Type B pancreatic cell (in vitro differentiated cells): ENCODE data around the gene ACSS2. TPM values are rescaled to one million over a fixed set of nuclear protein-coding genes. Genes with fewer than 3 reads are reported as not detected.
"Not testable (repeated sequence)": the region's sequence is repeated elsewhere in the genome, so short reads cannot be mapped to it uniquely, and the experiment has no call there.

ENCODE experiments used
- DNase-seq: peaks from one replicate; pipeline ENCODE4 v3.0.0; 2021; ENCODE audit warnings: mixed read lengths; ENCODE audit not compliant: unreplicated experiment; ENCODE audit errors: extremely low spot score
- H3K27ac Mint-ChIP-seq: 2 replicates; pipeline ENCODE4 v1.8.0; 2021; ENCODE audit warnings: mild to moderate bottlenecking, mixed read lengths
- H3K27me3 Mint-ChIP-seq: 2 replicates; pipeline ENCODE4 v1.8.0; 2021; ENCODE audit warnings: mixed read lengths
- H3K36me3 Mint-ChIP-seq: 2 replicates; pipeline ENCODE4 v1.8.0; 2021; ENCODE audit warnings: mixed read lengths
- H3K4me1 Mint-ChIP-seq: one replicate; pipeline ENCODE4 v1.8.0; 2021; ENCODE audit warnings: mixed read lengths; ENCODE audit not compliant: unreplicated experiment
- H3K4me3 Mint-ChIP-seq: 2 replicates; pipeline ENCODE4 v1.8.0; 2021; ENCODE audit warnings: mild to moderate bottlenecking, mixed read lengths
- H3K9me3 Mint-ChIP-seq: 2 replicates; pipeline ENCODE4 v1.8.0; 2021; ENCODE audit warnings: mixed read lengths
- CTCF ChIP-seq: fragments of 200-600 bp; sonication (generic); conservative IDR thresholded peaks from 2 replicates; pipeline ENCODE4 v1.5.0; 2021; ENCODE audit warnings: antibody characterized with exemption, mild to moderate bottlenecking
- total RNA-seq: library from RNA; stranded (reverse); gene quantifications from 2 replicates; pipeline ENCODE4 v1.2.1, GENCODE V29; 2021; ENCODE audit warnings: low replicate concordance

Gene ACSS2
- total RNA-seq, 1 donor from 2014 or later = 59.2 TPM

GRCh38 chr20:34875642-34876405, 588 bp upstream of the ACSS2 start:
- Mint-ChIP-seq H3K9me3 (no peaks in the 10 kb centered on the region), H3K36me3 (peaks cover 11% of the 10 kb centered on the region), H3K4me1 (peaks cover 57% of the 10 kb centered on the region), H3K27me3 (peaks cover 3% of the 10 kb centered on the region), H3K4me3 (peak overlapping the region; percentile 98), H3K27ac (peak overlapping the region; percentile 96)
- DNase-seq = peak; percentile 100
- peak; percentile 23 for TF ChIP-seq CTCF

GRCh38 chr20:34880215-34880850, 3.9 kb downstream of the ACSS2 start:
- no peak for TF ChIP-seq CTCF
- Mint-ChIP-seq H3K9me3 (no peaks in the 10 kb centered on the region), H3K27me3 (no peaks in the 10 kb centered on the region), H3K4me1 (peaks cover 24% of the 10 kb centered on the region), H3K4me3 (no peak overlapping the region), H3K27ac (no peak overlapping the region), H3K36me3 (peaks cover 15% of the 10 kb centered on the region)
- no peak for DNase-seq

- Mint-ChIP-seq H3K36me3 (peaks cover 15% of the 10 kb centered on the region), H3K4me1 (peaks cover 19% of the 10 kb centered on the region)
- not testable (repeated sequence) for H3K27ac Mint-ChIP-seq, DNase-seq, H3K9me3 Mint-ChIP-seq, H3K4me3 Mint-ChIP-seq, H3K27me3 Mint-ChIP-seq
Observed at GRCh38 chr20:34880971-34881370, 4.6 kb downstream of the ACSS2 start.

GRCh38 chr20:34881689-34882088, 5.3 kb downstream of the ACSS2 start:
- TF ChIP-seq CTCF = no peak
- H3K27ac Mint-ChIP-seq = no peak overlapping the region

GRCh38 chr20:34883087-34883688, 6.8 kb downstream of the ACSS2 start:
- Mint-ChIP-seq H3K36me3 (peaks cover 15% of the 10 kb centered on the region), H3K4me3 (no peak overlapping the region), H3K27ac (no peak overlapping the region), H3K9me3 (no peaks in the 10 kb centered on the region), H3K4me1 (peaks cover 8% of the 10 kb centered on the region), H3K27me3 (no peaks in the 10 kb centered on the region)
- DNase-seq = no peak
- TF ChIP-seq CTCF = no peak

More at GRCh38 chr20:34881689-34882088, 5.3 kb downstream of the ACSS2 start:
- H3K4me1 Mint-ChIP-seq = peaks cover 16% of the 10 kb centered on the region
- no peaks in the 10 kb centered on the region for H3K9me3 Mint-ChIP-seq
- no peaks in the 10 kb centered on the region for H3K27me3 Mint-ChIP-seq
- H3K36me3 Mint-ChIP-seq = peaks cover 15% of the 10 kb centered on the region
- no peak for DNase-seq
- H3K4me3 Mint-ChIP-seq = no peak overlapping the region

GRCh38 chr20:34883809-34884208, 7.4 kb downstream of the ACSS2 start:
- H3K4me1 Mint-ChIP-seq = peaks cover 8% of the 10 kb centered on the region
- no peaks in the 10 kb centered on the region for H3K9me3 Mint-ChIP-seq
- H3K36me3 Mint-ChIP-seq = peaks cover 21% of the 10 kb centered on the region
- H3K27ac Mint-ChIP-seq = no peak overlapping the region
- no peak overlapping the region for H3K4me3 Mint-ChIP-seq
- TF ChIP-seq CTCF = no peak
- no peaks in the 10 kb centered on the region for H3K27me3 Mint-ChIP-seq
- no peak for DNase-seq
